Measurements from ENCODE around the gene ACSF2.

DNA sequence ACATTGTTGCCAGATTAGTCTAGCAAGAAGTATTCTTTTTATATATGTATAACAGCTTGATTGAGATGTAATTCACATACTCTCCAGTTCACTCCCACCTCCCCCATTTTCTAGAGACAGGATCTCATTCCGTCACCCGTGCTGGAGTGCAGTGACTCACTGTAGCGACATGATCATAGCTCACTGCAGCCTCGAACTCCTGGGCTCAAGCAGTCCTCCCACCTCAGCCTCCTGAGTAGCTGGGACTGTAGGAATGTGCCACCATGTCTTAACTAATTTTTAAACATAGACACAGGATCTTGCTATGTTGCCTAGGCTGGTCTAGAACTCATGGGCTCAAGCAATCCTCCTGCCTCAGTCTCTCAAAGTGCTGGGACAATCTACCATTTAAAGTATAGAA, 49.3 kb downstream of the ACSF2 start:
- TF ChIP-seq POLR2AphosphoS5 (IDR thresholded peaks at IDR 0.05): no peak
- TF ChIP-seq, protein P1, sequence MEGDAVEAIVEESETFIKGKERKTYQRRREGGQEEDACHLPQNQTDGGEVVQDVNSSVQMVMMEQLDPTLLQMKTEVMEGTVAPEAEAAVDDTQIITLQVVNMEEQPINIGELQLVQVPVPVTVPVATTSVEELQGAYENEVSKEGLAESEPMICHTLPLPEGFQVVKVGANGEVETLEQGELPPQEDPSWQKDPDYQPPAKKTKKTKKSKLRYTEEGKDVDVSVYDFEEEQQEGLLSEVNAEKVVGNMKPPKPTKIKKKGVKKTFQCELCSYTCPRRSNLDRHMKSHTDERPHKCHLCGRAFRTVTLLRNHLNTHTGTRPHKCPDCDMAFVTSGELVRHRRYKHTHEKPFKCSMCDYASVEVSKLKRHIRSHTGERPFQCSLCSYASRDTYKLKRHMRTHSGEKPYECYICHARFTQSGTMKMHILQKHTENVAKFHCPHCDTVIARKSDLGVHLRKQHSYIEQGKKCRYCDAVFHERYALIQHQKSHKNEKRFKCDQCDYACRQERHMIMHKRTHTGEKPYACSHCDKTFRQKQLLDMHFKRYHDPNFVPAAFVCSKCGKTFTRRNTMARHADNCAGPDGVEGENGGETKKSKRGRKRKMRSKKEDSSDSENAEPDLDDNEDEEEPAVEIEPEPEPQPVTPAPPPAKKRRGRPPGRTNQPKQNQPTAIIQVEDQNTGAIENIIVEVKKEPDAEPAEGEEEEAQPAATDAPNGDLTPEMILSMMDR (IDR thresholded peaks at IDR 0.05): no peak
